GM18909 (cell line): ENCODE data around the gene ASAP2.

Experiments used
- ATAC-seq: cut with Tn5 transposase; IDR thresholded peaks from one replicate; pipeline ENCODE4 v1.9.1; 2021; ENCODE audit warnings: mild to moderate bottlenecking; ENCODE audit not compliant: unreplicated experiment, poor library complexity

ASAP2 gene

DNA sequence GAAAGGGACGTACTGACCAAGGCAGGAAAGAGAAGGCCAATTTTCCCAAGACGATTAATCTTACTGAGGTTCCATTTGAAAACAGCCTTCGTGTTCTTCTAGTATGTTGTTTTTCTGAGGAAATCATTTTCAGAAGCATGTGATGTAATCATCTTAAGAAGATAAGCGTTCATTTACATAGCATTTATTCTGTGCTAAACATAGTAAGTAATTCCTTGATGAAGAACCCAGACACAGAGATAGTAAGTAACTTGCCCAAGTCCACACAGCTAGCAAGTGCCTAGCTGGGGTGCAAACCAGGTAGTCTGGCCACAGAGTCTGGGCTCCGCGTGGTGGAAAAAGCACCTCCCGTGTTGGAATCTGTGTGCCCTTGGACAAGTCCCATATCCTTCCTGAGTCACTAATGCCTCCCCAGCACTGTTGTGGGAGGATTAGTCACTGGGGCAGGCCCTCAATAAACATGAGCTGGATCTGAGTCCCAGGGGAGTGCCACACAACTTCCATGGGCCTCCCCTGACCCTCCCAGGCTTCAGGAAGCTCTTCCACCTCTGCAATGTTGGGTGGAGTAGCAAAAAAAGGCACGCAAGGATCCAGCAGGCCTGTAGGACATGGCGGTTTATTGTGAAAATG is 26.9 kb upstream of the ASAP2 start:
- no peak for ATAC-seq

GRCh38 chr2:9184361-9184760 is 22.3 kb upstream of the ASAP2 start:
- ATAC-seq, result no peak

DNA sequence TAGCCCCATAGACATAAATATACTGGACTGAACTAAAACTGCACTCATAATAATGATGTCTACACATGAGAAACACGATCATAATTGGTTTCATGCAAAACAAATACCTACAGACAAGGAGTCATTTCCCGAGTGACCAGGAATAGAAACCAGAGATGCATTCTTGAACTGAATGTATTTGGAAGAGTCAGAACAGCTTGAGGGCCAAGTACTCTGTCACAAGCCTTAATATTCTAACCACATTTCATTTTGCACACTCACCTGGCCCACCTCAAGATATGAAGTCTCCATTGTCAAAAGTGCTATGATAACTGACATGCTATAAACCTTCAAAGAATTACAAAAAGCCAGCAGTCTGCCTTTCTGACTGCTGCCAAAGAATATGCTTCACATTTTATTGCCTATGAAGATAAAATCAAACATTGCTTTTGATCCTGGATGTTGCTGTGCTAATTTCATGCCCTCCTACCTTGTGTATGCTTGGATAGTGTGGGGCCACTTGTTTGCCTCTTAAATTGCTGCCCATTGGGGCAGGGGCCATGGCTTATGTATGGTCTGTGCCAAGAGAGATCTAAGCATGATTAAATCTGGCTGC is 18.9 kb upstream of the ASAP2 start:
- ATAC-seq, result no peak

DNA sequence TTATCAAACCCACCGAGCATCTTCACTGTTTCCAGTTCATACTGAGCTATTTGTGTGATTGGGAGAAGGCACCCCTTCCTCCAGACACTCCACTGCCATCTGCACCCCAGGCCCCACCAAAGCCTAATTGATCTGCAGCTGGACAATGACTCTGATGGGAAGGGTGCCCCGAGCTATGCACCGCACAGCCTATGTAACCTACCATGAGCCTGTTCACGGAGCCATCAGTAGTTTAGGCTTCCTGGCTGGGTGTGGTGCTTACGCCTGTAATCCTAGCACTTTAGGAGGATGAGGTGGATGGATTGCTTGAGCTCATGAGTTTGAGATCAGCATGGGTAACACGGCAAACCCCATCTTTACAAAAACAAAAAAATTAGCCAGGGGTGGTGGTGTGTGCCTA is 17.8 kb upstream of the ASAP2 start:
- ATAC-seq, result no peak

DNA sequence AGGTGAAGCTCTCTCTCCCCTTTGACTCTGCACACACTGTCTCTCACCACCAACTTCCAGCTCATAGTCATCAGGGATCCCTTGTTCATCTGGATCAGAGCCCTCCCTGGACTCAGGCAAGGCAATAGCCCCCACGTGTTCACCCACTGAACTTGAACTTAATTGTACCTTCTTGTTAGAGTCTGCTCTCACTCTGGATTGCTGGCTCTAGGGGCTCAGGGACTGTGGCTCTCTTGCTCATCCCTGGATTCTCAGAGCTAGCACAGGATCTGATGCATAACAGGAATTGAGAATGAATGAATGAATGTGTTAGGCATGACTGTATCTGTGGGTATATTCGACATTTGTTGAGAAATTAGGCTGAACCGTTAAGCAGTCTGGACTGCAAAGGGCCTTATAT is 16.7 kb upstream of the ASAP2 start:
- no peak for ATAC-seq

GRCh38 chr2:9191041-9191481 is 15.6 kb upstream of the ASAP2 start:
- ATAC-seq, result no peak

- ATAC-seq, result no peak
These were observed 13.9 kb upstream of the ASAP2 start for GRCh38 chr2:9192712-9193111.

DNA sequence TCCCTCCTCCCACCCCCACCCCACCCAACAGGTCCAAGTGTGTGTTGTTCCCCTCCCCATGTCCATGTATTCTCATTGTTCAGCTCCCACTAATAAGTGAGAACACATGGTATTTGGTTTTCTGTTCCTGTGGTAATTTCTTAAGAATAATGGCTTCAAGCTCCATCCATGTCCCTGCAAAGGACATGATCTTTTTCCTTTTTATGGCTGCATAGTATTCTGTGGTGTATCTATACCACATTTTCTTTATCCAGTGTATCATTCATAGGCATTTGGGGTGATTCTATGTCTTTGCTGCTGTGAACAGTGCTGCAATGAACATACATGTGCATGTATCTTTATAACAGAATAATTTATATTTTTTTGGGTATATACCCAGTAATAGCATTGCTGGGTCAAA is 12.3 kb upstream of the ASAP2 start:
- no peak for ATAC-seq

DNA sequence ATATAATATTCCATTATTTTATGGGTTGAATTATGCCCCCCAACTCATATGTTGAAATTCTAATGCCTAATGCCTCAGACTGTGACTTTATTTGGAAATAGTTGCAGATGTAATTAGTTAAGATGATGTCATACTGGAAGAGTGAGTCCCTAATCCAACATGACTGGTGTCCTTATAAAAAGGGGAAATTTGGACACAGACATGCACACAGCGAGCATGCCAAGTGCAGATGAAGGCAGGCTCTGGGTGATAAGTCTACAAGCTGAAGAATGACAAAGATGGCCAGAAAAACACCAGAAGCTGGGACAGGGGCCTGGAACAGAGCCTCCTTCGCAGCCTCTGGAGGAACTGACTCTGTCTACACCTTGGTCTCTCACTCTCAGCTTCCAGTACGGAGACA is 10.0 kb upstream of the ASAP2 start:
- no peak for ATAC-seq

DNA sequence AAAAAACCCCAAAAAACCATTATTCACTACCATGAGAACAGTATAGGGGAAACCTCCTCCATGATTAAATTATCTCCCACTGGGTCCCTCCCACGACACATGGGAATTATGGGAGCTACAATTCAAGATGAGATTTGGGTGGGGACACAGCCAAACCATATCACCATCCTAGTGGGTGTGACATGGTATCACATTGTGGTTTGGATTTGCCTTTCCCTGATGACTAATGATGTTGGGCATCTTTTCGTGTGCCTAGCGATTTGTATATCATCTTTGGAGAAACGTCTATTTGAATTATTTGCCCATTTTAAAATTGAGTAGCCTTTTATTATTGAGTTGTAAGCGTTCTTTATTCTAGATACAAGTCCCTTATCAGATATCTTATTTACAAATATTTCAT is 8.7 kb upstream of the ASAP2 start:
- no peak for ATAC-seq

DNA sequence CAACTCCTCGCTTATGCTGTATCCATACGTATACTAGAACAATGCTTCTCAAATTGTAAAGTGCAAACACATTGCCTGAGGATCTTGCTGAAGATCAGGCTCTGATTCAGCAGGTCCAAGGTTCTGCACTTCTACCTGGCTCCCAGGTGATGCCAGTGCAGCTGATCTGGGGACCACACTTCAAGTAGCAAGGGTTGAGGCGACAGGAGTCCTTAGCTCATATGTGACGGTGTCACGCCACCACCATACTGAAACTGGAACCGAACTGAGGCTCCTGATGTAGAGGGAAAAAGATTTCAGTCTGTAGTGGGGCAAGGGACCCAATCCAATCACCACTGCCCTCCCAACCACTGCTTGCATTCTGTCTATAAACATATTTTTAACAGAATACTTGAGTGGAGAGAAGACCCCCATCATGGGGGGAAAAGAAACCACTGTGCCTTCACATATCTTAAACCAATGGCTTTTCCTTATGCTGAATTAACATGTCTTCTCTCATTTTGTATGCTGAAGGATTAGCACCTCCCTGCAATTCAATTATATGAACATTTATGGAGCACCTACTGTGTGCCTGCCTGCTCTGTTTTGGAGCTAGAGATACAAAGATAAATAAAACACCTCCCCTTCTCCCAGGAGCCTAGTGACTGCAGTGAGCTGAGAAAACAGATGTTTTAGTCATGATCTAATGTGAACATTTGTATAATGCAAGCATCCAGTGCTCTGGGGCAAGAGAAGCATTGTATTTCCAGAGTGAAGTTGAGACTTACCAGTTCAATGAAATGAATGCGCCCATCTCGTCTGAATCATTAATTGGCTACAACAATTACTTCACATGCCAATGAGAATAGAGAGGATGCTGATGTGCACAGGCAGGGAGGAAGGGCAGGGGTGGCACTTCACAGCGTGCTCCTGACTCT is 6.6 kb upstream of the ASAP2 start:
- no peak for ATAC-seq

- no peak for ATAC-seq
These were observed 6.0 kb upstream of the ASAP2 start for GRCh38 chr2:9200633-9201015.

GRCh38 chr2:9201185-9201891 is 5.3 kb upstream of the ASAP2 start:
- no peak for ATAC-seq

DNA sequence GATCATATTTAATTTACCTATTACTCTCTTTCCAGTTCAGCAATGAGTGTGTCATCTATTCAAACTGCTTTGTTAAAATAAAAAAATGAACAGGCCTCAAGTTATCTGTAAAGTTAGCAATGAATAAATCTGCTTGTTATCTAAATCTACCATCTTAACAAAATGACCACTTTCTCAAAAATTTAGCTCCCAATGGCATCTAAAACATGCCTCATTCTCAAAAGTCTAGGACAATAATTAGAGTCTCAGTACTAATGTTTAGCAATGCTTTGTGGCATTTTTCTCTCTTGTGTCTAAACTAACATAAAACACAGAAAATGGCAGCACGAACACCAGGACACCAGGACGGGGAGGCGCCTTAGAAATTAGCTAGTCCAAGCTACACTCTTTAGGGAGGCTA is 3.6 kb upstream of the ASAP2 start:
- no peak for ATAC-seq

- ATAC-seq, result no peak
These were observed 2.7 kb upstream of the ASAP2 start for GRCh38 chr2:9203876-9204275.

- ATAC-seq, result no peak
These were observed 1.7 kb upstream of the ASAP2 start for GRCh38 chr2:9204939-9205338.

DNA sequence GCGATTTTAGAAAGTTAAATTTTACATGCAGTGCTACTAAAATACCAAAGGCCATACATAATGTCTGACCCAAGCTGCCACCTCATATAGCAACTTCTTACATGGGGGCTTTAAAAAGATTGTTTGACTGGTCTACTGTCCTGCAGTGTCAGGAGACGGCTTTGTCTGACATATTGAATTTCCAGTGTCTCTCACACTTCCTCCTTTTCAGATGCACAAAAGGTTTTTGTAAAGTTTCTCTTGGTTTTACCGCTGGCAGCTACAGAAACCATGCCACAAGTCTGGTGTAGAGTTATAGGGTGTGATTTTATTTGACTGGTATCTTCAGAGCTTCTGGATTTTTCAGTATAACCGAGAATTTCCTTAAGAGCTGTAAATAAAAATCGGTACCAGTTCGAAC is 1.1 kb upstream of the ASAP2 start:
- no peak for ATAC-seq

GRCh38 chr2:9206991-9207640 is 504 bp downstream of the ASAP2 start:
- ATAC-seq, result peak; percentile 35

DNA sequence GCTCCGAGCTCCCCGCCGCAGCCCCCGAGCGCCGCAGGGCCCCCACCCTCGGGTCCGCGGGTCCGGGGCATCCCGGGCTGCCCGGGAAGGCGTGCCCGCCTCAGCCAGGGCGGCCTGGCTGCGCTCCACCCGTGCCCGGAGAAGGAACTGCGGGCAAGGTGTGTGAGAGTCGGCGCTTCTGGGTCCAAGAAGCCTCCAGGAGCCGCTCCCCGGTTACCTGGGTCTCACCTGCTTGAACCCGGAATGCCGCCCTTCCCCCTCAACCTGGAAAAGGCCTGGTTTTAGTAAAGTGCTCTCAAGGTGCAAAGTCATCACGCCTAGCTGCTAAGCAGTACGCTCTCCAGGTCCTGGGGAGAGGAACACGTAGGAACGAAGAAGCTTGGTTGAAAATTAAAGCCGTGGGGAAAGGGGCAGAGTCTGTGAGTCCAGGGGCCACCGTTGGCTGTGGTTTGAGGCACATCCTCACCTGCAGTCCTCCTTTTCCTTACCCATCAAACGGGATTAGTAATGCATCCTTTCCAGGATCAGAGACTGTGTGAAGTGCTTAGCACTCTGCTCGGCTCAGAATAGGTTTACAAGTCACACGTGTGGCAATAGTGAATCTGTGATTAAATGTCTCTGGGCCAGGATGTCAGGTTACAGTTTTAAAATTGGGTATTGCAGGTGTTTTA is 1.2 kb downstream of the ASAP2 start:
- no peak for ATAC-seq

DNA sequence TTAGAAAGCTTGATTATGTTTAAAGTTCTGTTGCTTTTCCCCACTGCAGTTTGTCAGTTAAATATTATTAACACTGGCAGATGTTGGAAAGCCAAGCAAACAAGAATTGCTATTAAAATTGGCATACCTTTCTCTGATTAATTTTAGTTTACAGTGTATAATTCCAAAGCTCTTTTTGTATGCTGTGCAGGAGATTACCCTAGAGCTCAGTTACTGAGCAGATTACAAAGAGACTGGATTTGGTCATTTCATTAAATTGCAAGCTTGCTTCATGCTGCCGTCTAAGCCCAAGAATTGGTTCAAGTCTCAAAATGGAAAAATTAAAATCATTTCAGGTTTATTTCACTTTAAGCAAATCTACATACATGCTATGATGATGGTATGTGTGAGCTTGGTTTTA is 2.3 kb downstream of the ASAP2 start:
- ATAC-seq, result no peak
